Measurements from ENCODE around the gene KHDRBS2. TPM values are rescaled to one million over a fixed set of nuclear protein-coding genes. Genes with fewer than 3 reads are reported as not detected.
A peak's percentile ranks its signal among the peaks of the same experiment; 100 is the strongest.

Gene KHDRBS2
- total RNA-seq, 6 donors from 2014 or later: 5.4 to 48.2 (median 17.9) TPM

GRCh38 chr6:61887423-61887822, 398.6 kb downstream of the KHDRBS2 start:
- H3K4me1 ChIP-seq: no peaks in the 10 kb centered on the region
- no peak for DNase-seq
- ATAC-seq (ENCODE audit: low FRiP score in 2 of 2): no peak
- TF ChIP-seq POLR2A (IDR thresholded peaks at IDR 0.05) (no peak), POLR2AphosphoS5 (IDR thresholded peaks at IDR 0.05) (no peak), EP300 (IDR thresholded peaks at IDR 0.05) (no peak)
- TF ChIP-seq, protein P1, sequence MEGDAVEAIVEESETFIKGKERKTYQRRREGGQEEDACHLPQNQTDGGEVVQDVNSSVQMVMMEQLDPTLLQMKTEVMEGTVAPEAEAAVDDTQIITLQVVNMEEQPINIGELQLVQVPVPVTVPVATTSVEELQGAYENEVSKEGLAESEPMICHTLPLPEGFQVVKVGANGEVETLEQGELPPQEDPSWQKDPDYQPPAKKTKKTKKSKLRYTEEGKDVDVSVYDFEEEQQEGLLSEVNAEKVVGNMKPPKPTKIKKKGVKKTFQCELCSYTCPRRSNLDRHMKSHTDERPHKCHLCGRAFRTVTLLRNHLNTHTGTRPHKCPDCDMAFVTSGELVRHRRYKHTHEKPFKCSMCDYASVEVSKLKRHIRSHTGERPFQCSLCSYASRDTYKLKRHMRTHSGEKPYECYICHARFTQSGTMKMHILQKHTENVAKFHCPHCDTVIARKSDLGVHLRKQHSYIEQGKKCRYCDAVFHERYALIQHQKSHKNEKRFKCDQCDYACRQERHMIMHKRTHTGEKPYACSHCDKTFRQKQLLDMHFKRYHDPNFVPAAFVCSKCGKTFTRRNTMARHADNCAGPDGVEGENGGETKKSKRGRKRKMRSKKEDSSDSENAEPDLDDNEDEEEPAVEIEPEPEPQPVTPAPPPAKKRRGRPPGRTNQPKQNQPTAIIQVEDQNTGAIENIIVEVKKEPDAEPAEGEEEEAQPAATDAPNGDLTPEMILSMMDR (IDR thresholded peaks at IDR 0.05): no peak
- 87 to 89% methylated on average over 1 of the region's 1 CpG for WGBS, 2 donors
- H3K4me3 ChIP-seq: no peak overlapping the region
- H3K27ac ChIP-seq: no peak overlapping the region
- H3K9me3 ChIP-seq: no peaks in the 10 kb centered on the region
- no peaks in the 10 kb centered on the region for H3K27me3 ChIP-seq
- H3K36me3 ChIP-seq: no peaks in the 10 kb centered on the region

- Histone ChIP-seq H3K4me1 (no peaks in the 10 kb centered on the region), H3K4me3 (no peak overlapping the region), H3K27ac (no peak overlapping the region), H3K36me3 (no peaks in the 10 kb centered on the region), H3K27me3 (no peaks in the 10 kb centered on the region), H3K9me3 (no peaks in the 10 kb centered on the region)
- no peak for ATAC-seq (ENCODE audit: low FRiP score in 2 of 2)
- DNase-seq: no peak
- WGBS, 2 donors: 87 to 89% methylated on average over 1 of the region's 1 CpG
- TF ChIP-seq POLR2AphosphoS5 (IDR thresholded peaks at IDR 0.05): no peak
- TF ChIP-seq POLR2A (IDR thresholded peaks at IDR 0.05): no peak
- TF ChIP-seq EP300 (IDR thresholded peaks at IDR 0.05): no peak
- TF ChIP-seq, protein P1 (IDR thresholded peaks at IDR 0.05): no peak
These were observed 399.3 kb downstream of the KHDRBS2 start for GRCh38 chr6:61886608-61887259.

DNA sequence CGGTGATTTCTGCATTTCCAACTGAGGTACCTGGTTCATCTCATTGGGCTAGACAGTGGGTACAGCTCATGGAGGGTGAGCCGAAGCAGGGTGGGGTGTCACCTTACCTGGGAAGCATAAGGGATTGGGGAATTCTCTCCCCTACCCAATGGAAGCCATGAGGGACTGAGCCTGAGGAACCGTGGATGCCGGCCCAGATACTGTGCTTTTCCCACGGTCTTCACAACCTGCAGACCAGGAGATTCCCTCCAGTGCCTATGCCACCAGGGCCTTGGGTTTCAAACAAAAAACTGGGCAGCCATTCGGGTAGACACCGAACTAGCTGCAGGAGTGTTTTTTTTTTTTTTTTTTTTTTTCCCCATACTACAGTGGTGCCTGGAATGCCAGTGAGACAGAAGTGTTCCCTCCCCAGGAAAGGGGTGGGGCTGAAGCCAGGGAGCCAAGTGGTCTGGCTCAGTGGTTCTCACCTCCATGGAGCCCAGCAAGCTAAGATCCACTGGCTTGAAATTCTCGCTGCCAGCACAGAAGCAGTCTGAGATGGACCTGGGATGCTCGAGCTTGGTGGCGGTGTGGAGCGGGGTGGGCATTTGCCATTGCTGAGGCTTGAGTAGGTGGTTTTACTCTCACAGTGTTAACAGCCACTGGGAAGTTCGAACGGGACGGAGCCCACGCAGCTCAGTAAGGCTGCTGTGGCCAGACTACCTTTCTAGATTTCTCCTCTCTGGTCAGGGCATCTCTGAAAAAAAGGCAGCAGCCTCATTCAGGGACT, 416.2 kb downstream of the KHDRBS2 start:
- no peaks in the 10 kb centered on the region for H3K9me3 ChIP-seq
- no peak overlapping the region for H3K4me3 ChIP-seq
- DNase-seq (peak in 1 of 2 donors; percentile 22), ATAC-seq (ENCODE audit: low FRiP score in 2 of 2) (no peak)
- WGBS, 2 donors: 86 to 91% methylated on average over 10 to 15 of the region's 15 CpGs
- TF ChIP-seq POLR2A (IDR thresholded peaks at IDR 0.05): no peak
- TF ChIP-seq, protein P1 (IDR thresholded peaks at IDR 0.05): no peak
- TF ChIP-seq EP300 (IDR thresholded peaks at IDR 0.05): no peak
- TF ChIP-seq POLR2AphosphoS5 (IDR thresholded peaks at IDR 0.05): no peak
- no peaks in the 10 kb centered on the region for H3K36me3 ChIP-seq
- H3K27me3 ChIP-seq: no peaks in the 10 kb centered on the region
- H3K4me1 ChIP-seq: no peaks in the 10 kb centered on the region
- H3K27ac ChIP-seq: no peak overlapping the region

- Histone ChIP-seq H3K9me3 (no peaks in the 10 kb centered on the region), H3K27ac (no peak overlapping the region), H3K4me3 (no peak overlapping the region), H3K27me3 (no peaks in the 10 kb centered on the region), H3K4me1 (no peaks in the 10 kb centered on the region), H3K36me3 (no peaks in the 10 kb centered on the region)
- 91 to 100% methylated on average over 4 to 5 of the region's 8 CpGs for WGBS, 2 donors
- DNase-seq (no peak), ATAC-seq (ENCODE audit: low FRiP score in 2 of 2) (no peak)
- TF ChIP-seq POLR2AphosphoS5 (IDR thresholded peaks at IDR 0.05): no peak
- no peak for TF ChIP-seq POLR2A (IDR thresholded peaks at IDR 0.05)
- TF ChIP-seq, protein P1 (IDR thresholded peaks at IDR 0.05): no peak
- no peak for TF ChIP-seq EP300 (IDR thresholded peaks at IDR 0.05)
These were observed 417.4 kb downstream of the KHDRBS2 start for GRCh38 chr6:61868507-61869080.
